ENCODE measurements around the gene PRKCQ. TPM values are rescaled to one million over a fixed set of nuclear protein-coding genes. Genes with fewer than 3 reads are reported as not detected.
A peak's percentile ranks its signal among the peaks of the same experiment; 100 is the strongest.

PRKCQ gene
- total RNA-seq, 2 experiments from 2014 or later, result 32.9 to 39.0 TPM

DNA sequence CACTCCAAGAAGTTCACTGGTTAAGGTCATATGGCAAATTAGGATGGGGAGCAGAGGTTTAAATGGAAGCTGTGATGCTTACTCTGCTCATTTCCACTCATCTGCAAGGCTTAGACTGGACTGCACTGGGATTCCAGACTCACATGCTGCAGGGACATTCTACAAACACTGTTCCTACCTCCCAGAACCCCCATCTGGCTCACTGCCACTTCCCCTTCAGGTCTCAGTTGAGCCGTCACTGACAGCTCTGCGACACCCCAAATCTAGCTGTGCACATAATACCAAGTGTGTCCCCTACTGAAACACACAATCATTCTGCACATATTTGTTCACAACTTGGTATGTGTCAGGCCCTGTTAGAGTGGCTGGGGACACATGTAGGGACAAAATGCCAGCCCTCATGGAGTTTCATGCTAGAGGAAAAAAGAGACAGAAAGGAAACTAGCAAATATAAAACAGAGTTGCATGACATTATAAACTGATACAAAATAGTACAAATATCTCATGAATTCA is 5.4 kb downstream of the PRKCQ start:
- Mint-ChIP-seq H3K27ac (no peak overlapping the region), H3K36me3 (ENCODE audit: low read depth) (peaks cover 25% of the 10 kb centered on the region)
- ATAC-seq, result no peak

DNA sequence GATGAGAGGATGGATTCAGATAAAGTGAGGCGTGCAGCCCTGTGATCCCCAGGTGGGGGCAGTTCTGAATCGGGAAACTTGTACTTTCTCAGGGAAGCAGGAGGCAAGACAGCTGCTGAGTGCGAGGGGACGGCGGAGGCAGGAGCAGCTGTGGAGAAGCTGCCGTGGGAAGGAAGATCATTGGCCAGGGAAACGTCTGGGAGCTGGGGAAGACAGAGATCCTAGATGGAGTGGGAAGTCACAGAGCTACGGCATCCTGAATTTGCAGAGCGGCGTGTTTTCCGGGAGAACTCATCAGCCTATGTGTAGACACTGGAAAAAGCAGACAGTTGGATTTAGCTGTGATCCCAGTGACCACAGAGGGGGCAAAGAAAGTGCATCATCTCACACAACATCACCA is 9.2 kb downstream of the PRKCQ start:
- no peaks in the 10 kb centered on the region for H3K9me3 Mint-ChIP-seq (ENCODE audit: low read depth)
- H3K36me3 Mint-ChIP-seq (ENCODE audit: low read depth), result peaks cover 24% of the 10 kb centered on the region
- ChIA-PET POLR2A (interaction anchor here (0.5 kb wide), 1 partner anchor 97 kb away, joined by 3 read pairs; no protein-coding TSS in a partner anchor), CTCF (no interaction called here)
- no peaks in the 10 kb centered on the region for H3K27me3 Mint-ChIP-seq
- peaks cover 94% of the 10 kb centered on the region for H3K4me1 Mint-ChIP-seq
- no peak overlapping the region for H3K4me3 Mint-ChIP-seq
- DNase-seq (no peak), ATAC-seq (no peak)
- intact Hi-C loops (cut with DNase I, micrococcal nuclease), result no loop called here
- no peak overlapping the region for H3K27ac Mint-ChIP-seq

More for the DNA sequence above, 5.4 kb downstream of the PRKCQ start:
- intact Hi-C loops (cut with DNase I, micrococcal nuclease), result loop anchor here in 1 of 2 experiments (5.0 kb wide), 2 partner anchors 372 to 432 kb away; partner anchors contain the start of gene PFKFB3
- CTCF ChIA-PET, result interaction anchor here (0.7 to 1.5 kb wide), 4 partner anchors 11 to 129 kb away, joined by 3 to 7 read pairs (median 3); no protein-coding TSS in a partner anchor
- peaks cover 77% of the 10 kb centered on the region for H3K4me1 Mint-ChIP-seq
- POLR2A ChIA-PET, result no interaction called here
- no peak for DNase-seq
- H3K4me3 Mint-ChIP-seq, result no peak overlapping the region
- no peaks in the 10 kb centered on the region for H3K9me3 Mint-ChIP-seq (ENCODE audit: low read depth)
- H3K27me3 Mint-ChIP-seq, result no peaks in the 10 kb centered on the region

DNA sequence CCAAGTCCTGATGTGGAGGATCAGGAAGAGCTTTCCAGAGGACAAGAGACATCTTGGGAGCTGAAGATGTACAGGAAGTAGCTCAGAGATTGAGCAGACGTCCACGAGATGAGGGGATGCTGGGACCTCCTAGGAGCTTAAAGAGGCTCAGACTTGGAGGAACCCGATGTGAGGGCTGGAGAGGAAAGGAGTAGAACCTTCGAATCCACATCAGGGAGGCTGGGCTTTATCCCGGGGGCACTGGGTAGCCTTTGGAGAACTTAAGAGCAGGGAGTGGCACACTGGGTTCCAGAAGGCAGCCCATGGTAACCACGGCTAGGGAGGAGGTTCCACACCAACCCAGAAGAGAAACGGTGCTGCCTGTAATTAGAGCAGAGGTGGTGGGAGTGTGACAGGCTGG is 10.8 kb downstream of the PRKCQ start:
- H3K27ac Mint-ChIP-seq, result peak overlapping the region; percentile 49
- no peak for DNase-seq
- ATAC-seq, result no peak
- H3K36me3 Mint-ChIP-seq (ENCODE audit: low read depth), result peaks cover 22% of the 10 kb centered on the region
- H3K9me3 Mint-ChIP-seq (ENCODE audit: low read depth), result no peaks in the 10 kb centered on the region
- H3K4me3 Mint-ChIP-seq, result no peak overlapping the region
- no peaks in the 10 kb centered on the region for H3K27me3 Mint-ChIP-seq
- peaks cover 94% of the 10 kb centered on the region for H3K4me1 Mint-ChIP-seq
- intact Hi-C loops (cut with DNase I, micrococcal nuclease), result no loop called here
- ChIA-PET POLR2A (no interaction called here), CTCF (interaction anchor here (1.3 to 5.3 kb wide), 2 partner anchors 8 to 11 kb away, joined by 4 to 31 read pairs; partner anchors contain the start of gene PRKCQ)

DNA sequence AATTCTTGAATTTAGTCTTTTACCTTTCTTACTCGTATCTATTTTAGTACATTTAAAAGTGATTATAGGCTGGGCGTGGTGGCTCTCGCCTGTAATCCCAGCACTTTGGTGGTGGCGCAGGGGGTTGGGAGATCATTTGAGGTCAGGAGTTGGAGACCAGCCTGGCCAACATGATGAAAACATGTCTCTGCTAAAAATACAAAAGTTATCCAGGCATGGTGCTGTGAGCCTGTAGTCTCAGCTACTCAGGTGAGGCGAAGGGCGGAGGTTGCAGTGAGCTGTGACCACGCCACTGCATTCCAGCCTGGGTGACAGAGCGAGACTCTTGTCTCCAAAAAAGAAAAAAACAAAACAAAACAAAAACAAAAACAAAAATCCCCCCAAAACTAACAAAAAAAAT is 12.2 kb downstream of the PRKCQ start:
- ChIA-PET CTCF (interaction anchor here (1.1 to 5.3 kb wide), 3 partner anchors 9 to 76 kb away, joined by 3 to 31 read pairs (median 4); partner anchors contain the start of gene PRKCQ), POLR2A (no interaction called here)
- Mint-ChIP-seq H3K4me1 (peaks cover 94% of the 10 kb centered on the region), H3K27ac (no peak overlapping the region), H3K27me3 (no peaks in the 10 kb centered on the region), H3K36me3 (ENCODE audit: low read depth) (peaks cover 20% of the 10 kb centered on the region), H3K4me3 (no peak overlapping the region), H3K9me3 (ENCODE audit: low read depth) (no peaks in the 10 kb centered on the region)
- ATAC-seq (no peak), DNase-seq (no peak)
- intact Hi-C loops (cut with DNase I, micrococcal nuclease), result no loop called here

DNA sequence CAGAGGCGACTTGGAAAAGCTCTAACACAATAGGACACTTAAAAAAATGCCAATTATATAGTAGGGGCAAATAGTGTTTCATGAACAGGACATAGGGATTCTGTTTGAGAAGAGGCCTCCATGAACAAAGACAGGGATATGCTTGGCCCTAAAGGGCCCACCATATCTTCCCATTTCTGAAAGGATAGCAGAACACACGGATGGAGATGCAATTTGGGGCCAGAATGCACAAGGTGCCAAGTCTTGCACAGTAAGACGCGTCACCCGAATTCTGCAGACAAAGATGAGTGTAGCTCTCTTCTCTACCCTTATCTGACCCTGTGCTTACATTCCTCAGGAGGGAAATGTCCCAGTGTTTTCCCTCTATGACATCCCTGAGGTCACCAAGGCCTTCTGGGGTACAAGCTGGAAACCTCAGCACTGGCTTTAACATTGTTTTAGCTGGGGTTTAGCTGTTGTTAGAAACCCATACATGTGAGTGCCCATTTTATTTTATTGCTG is 12.8 kb downstream of the PRKCQ start:
- no peak for ATAC-seq
- POLR2A ChIA-PET, result interaction anchor here (0.7 kb wide), 1 partner anchor 10 kb away, joined by 6 read pairs; no protein-coding TSS in a partner anchor
- Mint-ChIP-seq H3K27ac (peak overlapping the region; percentile 59), H3K4me1 (peaks cover 94% of the 10 kb centered on the region), H3K27me3 (no peaks in the 10 kb centered on the region), H3K9me3 (ENCODE audit: low read depth) (no peaks in the 10 kb centered on the region), H3K36me3 (ENCODE audit: low read depth) (peaks cover 20% of the 10 kb centered on the region), H3K4me3 (no peak overlapping the region)
- intact Hi-C loops (cut with DNase I, micrococcal nuclease), result no loop called here
- DNase-seq, result no peak
- CTCF ChIA-PET, result interaction anchor here (0.6 to 5.3 kb wide), 5 partner anchors 10 to 99 kb away, joined by 3 to 31 read pairs (median 3); no protein-coding TSS in a partner anchor

DNA sequence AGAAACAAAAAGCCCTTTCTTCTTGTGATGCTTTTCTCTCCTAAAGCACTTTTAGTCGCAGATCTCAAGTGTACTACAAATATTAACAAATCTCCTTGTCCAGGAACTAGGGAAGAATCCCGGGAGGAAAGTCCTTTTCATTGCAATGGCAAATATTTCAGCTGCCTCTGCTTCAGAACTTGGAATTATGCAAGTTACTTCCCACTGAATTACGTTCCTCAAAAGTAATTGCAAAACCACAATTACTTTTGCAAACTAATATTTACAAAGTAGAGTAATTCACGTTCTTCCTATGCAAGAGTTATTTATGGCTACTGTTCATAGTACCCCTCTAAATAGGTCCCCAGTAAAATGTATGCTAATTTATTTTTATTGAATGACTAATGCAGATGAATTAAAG is 14.5 kb downstream of the PRKCQ start:
- H3K36me3 Mint-ChIP-seq (ENCODE audit: low read depth), result peaks cover 18% of the 10 kb centered on the region
- CTCF ChIA-PET, result interaction anchor here (0.6 to 5.3 kb wide), 3 partner anchors 12 to 219 kb away, joined by 3 to 31 read pairs (median 4); no protein-coding TSS in a partner anchor
- ATAC-seq, result no peak
- POLR2A ChIA-PET, result no interaction called here
- H3K27ac Mint-ChIP-seq, result no peak overlapping the region
- no peaks in the 10 kb centered on the region for H3K9me3 Mint-ChIP-seq (ENCODE audit: low read depth)
- no peak for DNase-seq
- H3K4me3 Mint-ChIP-seq, result no peak overlapping the region
- no peaks in the 10 kb centered on the region for H3K27me3 Mint-ChIP-seq
- intact Hi-C loops (cut with DNase I, micrococcal nuclease), result no loop called here
- H3K4me1 Mint-ChIP-seq, result peaks cover 90% of the 10 kb centered on the region

DNA sequence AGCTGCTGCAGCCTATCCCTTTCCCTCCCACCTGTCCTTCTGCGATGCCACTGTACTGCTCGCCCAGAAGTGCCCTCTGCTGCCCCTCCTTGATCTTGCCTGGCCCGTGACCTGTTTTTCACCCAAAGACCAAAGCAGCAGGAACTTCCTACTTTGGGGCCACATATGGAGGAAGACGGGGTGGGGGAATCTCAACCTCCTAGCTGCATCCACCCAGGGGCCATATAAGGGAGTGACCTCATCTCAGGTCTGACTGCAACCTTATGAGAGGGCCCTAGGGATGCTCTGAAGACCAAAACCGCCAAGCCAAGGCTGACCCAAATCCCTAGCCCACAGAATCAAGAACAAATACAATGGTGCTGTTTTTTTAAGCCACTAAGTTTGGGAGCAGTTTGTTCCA is 15.7 kb downstream of the PRKCQ start:
- ATAC-seq (peak; percentile 9), DNase-seq (peak; percentile 30)
- H3K27ac Mint-ChIP-seq, result peak overlapping the region; percentile 68
- no peaks in the 10 kb centered on the region for H3K27me3 Mint-ChIP-seq
- ChIA-PET POLR2A (interaction anchor here (3.2 kb wide), 1 partner anchor 14 kb away, joined by 12 read pairs; no protein-coding TSS in a partner anchor), CTCF (interaction anchor here (0.8 to 5.3 kb wide), 8 partner anchors 13 to 147 kb away, joined by 3 to 31 read pairs (median 5); partner anchors contain the start of gene PRKCQ)
- H3K4me3 Mint-ChIP-seq, result peak overlapping the region; percentile 69
- no peaks in the 10 kb centered on the region for H3K9me3 Mint-ChIP-seq (ENCODE audit: low read depth)
- peaks cover 10% of the 10 kb centered on the region for H3K36me3 Mint-ChIP-seq (ENCODE audit: low read depth)
- intact Hi-C loops (cut with DNase I, micrococcal nuclease), result loop anchor here in 1 of 2 experiments (1.0 kb wide), 1 partner anchor 21 kb away; no protein-coding TSS in a partner anchor
- peaks cover 90% of the 10 kb centered on the region for H3K4me1 Mint-ChIP-seq

DNA sequence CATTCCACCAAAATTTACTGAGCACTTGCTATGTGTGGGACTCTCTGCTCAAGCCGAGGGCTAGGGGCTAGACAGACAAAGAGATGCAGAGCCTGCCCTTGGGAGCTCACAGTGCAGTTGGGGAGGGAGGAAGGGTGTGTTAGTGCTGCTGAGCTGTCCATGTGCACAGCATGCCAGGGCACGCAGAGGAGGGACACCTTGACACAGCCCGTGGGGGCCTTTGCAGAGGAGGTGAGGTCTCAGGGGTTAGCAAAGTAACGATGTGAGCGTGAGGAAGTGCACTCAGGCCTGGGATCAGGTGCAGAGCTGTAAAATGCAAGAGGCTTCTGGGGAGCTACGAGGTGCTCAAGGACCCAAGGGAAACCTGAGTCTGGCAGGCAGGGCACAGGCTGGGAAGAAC is 16.3 kb downstream of the PRKCQ start:
- Mint-ChIP-seq H3K27ac (peak overlapping the region; percentile 81), H3K36me3 (ENCODE audit: low read depth) (peaks cover 6% of the 10 kb centered on the region), H3K9me3 (ENCODE audit: low read depth) (no peaks in the 10 kb centered on the region), H3K4me3 (peak overlapping the region; percentile 69), H3K27me3 (no peaks in the 10 kb centered on the region), H3K4me1 (peaks cover 90% of the 10 kb centered on the region)
- ATAC-seq (peak; percentile 25), DNase-seq (peak; percentile 42)
- CTCF ChIA-PET, result interaction anchor here (0.8 to 2.9 kb wide), 10 partner anchors 11 to 146 kb away, joined by 3 to 7 read pairs (median 5); partner anchors contain the start of gene PRKCQ
- POLR2A ChIA-PET, result interaction anchor here (1.1 to 3.2 kb wide), 2 partner anchors 14 to 44 kb away, joined by 3 to 12 read pairs; no protein-coding TSS in a partner anchor
- intact Hi-C loops (cut with DNase I, micrococcal nuclease), result loop anchor here (1.0 to 2.0 kb wide), 2 partner anchors 15 to 20 kb away; no protein-coding TSS in a partner anchor

DNA sequence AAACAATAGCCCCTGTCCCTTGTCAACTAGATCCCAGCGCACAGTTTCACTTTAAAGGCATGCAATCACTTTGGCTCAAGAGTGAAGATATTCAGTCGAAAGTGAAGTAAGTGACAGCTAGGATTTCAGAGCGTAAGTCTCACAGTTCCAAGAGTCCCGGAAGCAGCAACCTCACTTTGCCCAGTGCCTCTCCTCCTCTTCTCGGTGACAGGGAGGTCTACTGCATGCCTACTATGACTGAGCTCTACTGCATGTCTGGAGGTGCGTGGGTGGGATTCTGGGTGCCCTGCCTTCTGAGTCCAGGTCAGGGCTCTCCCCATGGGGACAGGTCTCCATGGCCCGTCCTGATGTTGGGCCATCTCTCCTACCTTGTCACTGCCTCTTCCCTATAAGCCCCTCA is 17.0 kb downstream of the PRKCQ start:
- intact Hi-C loops (cut with DNase I, micrococcal nuclease), result loop anchor here in 1 of 2 experiments (2.0 kb wide), 1 partner anchor 16 kb away; no protein-coding TSS in a partner anchor
- peaks cover 9% of the 10 kb centered on the region for H3K36me3 Mint-ChIP-seq (ENCODE audit: low read depth)
- H3K4me3 Mint-ChIP-seq, result peak overlapping the region; percentile 69
- peak overlapping the region; percentile 81 for H3K27ac Mint-ChIP-seq
- no peaks in the 10 kb centered on the region for H3K27me3 Mint-ChIP-seq
- DNase-seq, result peak; percentile 85
- peaks cover 92% of the 10 kb centered on the region for H3K4me1 Mint-ChIP-seq
- ATAC-seq, result peak; percentile 87
- POLR2A ChIA-PET, result interaction anchor here (1.1 to 3.2 kb wide), 2 partner anchors 15 to 44 kb away, joined by 3 to 12 read pairs; no protein-coding TSS in a partner anchor
- no peaks in the 10 kb centered on the region for H3K9me3 Mint-ChIP-seq (ENCODE audit: low read depth)
- CTCF ChIA-PET, result interaction anchor here (0.5 to 2.9 kb wide), 12 partner anchors 11 to 620 kb away, joined by 3 to 8 read pairs (median 6); partner anchors contain the start of gene PRKCQ

DNA sequence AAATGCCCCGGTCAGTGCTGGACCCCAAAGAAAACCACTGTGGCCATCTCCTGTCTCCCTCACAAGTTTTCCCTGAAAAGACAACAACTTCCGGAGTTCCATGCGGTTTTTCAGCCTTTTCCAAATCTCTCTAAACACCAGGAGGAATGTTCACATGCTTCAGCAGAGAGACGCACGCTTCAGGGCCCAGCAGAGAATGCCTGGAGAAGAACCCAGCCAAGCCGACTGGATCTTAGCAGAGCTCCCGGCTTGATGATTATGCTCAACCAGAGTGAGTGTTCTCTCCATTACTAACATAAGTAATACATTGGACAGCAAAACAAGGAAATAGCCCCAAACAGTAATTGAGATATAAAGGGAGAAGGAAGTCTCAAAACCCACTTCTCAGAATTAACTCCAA is 17.9 kb downstream of the PRKCQ start:
- H3K27me3 Mint-ChIP-seq, result no peaks in the 10 kb centered on the region
- DNase-seq (no peak), ATAC-seq (no peak)
- H3K4me3 Mint-ChIP-seq, result peak overlapping the region; percentile 69
- peaks cover 17% of the 10 kb centered on the region for H3K36me3 Mint-ChIP-seq (ENCODE audit: low read depth)
- H3K27ac Mint-ChIP-seq, result peak overlapping the region; percentile 81
- H3K9me3 Mint-ChIP-seq (ENCODE audit: low read depth), result no peaks in the 10 kb centered on the region
- peaks cover 93% of the 10 kb centered on the region for H3K4me1 Mint-ChIP-seq
- ChIA-PET POLR2A (interaction anchor here (1.4 to 3.2 kb wide), 2 partner anchors 16 to 32 kb away, joined by 4 to 12 read pairs; no protein-coding TSS in a partner anchor), CTCF (interaction anchor here (0.9 to 2.9 kb wide), 6 partner anchors 16 to 117 kb away, joined by 3 to 8 read pairs (median 6); no protein-coding TSS in a partner anchor)
- intact Hi-C loops (cut with DNase I, micrococcal nuclease), result loop anchor here in 1 of 2 experiments (2.0 kb wide), 1 partner anchor 17 kb away; no protein-coding TSS in a partner anchor

DNA sequence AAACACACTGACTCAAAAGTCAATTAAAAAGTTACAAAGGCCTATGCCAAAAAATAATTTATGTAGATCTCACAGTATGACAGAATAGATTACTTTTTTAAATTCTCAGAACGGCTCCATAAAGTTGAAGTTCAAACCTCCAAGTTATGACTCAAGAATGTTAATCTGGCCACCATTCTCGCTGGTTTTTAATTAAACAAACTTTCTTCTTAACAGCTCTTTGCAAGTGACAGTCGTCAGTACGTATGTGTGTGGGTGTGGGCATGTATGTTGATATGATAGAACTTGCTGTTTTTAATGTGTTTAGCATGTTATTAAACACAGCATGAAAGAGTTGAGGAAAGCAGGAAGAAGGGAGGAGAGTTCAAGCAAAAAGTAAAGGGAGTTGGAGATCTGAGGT is 18.5 kb downstream of the PRKCQ start:
- H3K27ac Mint-ChIP-seq, result peak overlapping the region; percentile 81
- H3K27me3 Mint-ChIP-seq, result no peaks in the 10 kb centered on the region
- peaks cover 93% of the 10 kb centered on the region for H3K4me1 Mint-ChIP-seq
- peaks cover 20% of the 10 kb centered on the region for H3K36me3 Mint-ChIP-seq (ENCODE audit: low read depth)
- no peak for ATAC-seq
- H3K4me3 Mint-ChIP-seq, result peak overlapping the region; percentile 1
- intact Hi-C loops (cut with DNase I, micrococcal nuclease), result no loop called here
- H3K9me3 Mint-ChIP-seq (ENCODE audit: low read depth), result no peaks in the 10 kb centered on the region
- POLR2A ChIA-PET, result interaction anchor here (1.4 kb wide), 1 partner anchor 31 kb away, joined by 4 read pairs; no protein-coding TSS in a partner anchor
- no peak for DNase-seq
- CTCF ChIA-PET, result interaction anchor here (0.9 to 2.9 kb wide), 7 partner anchors 11 to 116 kb away, joined by 3 to 8 read pairs (median 5); no protein-coding TSS in a partner anchor

Measured in activated CD4-positive, alpha-beta T cell treated with anti-CD3 and anti-CD28 coated beads for 36 hours (primary cell).